Stimulated activated CD4-positive, alpha-beta T cell treated with anti-CD3 and anti-CD28 coated beads, TNF-alpha, amount 100 ng/mL, for 4 hours (primary cell): ENCODE results near the gene GALR1.
A peak's percentile ranks its signal among the peaks of the same experiment; 100 is the strongest.
"Not testable (repeated sequence)": the region's sequence is repeated elsewhere in the genome, so short reads cannot be mapped to it uniquely, and the experiment has no call there.

ENCODE experiments used
- DNase-seq, 3 experiments: peaks; one replicate each; pipeline ENCODE4 v3.0.0-alpha.2; 2020; ENCODE audit warnings: low read depth in 3 of 3

GALR1 gene, protein sequence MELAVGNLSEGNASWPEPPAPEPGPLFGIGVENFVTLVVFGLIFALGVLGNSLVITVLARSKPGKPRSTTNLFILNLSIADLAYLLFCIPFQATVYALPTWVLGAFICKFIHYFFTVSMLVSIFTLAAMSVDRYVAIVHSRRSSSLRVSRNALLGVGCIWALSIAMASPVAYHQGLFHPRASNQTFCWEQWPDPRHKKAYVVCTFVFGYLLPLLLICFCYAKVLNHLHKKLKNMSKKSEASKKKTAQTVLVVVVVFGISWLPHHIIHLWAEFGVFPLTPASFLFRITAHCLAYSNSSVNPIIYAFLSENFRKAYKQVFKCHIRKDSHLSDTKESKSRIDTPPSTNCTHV

GRCh38 chr18:77249569-77250500 is at the start of gene GALR1:
GALR1 (plus strand) TSS chr18:77249848; CDS start chr18:77250549, 701 bp downstream.
- DNase-seq, result no peak

DNA sequence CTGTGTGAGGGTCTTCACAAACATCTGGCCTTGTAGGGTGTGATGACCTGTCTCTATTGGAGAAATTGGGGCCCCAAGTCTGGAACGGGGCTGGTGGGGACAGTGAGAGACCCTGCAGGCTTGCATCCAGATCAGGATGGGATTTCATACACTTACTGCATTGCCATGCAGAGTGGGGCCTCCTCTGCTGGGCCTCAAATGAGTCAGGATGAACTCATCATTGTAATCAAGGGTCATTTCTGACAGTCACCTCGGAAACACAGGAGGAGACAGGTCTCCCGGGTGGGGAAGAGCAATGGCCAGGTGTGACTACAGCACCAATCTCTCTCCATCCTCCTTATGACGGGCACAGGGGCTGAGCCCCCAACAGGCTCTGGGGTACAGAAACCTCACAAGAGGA is 48.1 kb upstream of the GALR1 start:
- no peak for DNase-seq

GRCh38 chr18:77202329-77202728 is 47.3 kb upstream of the GALR1 start:
- no peak for DNase-seq

DNA sequence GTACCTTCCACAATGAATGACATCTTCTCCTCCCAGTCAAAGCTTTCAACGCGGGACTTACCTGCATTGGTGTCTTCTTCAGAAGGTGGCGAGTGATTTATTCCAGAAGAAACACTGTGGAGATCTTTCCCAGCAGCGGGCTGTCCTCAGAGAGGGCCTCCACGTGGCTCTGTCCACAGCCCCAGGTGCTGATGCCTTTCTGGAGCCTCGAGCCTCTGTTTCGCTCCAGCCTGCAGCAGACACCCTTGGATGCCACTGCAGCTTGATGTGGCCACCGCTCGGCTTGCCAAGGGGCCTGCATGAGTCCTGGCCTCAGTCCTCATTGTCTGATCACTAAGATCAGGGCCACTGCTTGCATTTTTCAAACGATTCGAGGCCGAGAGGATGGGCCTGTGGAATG is 46.6 kb upstream of the GALR1 start:
- no peak for DNase-seq

DNA sequence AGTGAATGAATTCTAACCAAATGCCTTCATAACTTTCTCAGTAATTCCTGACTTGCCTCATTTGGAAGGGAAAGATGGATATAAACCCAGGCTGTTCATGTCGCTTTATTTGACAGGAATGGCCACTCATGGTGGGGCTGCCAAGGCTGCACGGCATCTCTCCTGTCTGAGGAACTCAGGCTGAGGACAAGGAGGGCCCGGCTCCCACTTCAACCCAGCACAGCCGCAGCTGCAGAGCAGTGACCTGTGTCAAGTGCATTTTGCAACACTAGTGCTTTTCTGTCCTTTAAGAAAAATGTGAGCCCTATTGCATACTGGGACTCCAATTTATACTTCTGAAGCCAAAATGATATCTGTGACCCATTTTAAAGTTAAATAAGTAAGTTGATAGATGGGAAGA is 45.8 kb upstream of the GALR1 start:
- no peak for DNase-seq

DNA sequence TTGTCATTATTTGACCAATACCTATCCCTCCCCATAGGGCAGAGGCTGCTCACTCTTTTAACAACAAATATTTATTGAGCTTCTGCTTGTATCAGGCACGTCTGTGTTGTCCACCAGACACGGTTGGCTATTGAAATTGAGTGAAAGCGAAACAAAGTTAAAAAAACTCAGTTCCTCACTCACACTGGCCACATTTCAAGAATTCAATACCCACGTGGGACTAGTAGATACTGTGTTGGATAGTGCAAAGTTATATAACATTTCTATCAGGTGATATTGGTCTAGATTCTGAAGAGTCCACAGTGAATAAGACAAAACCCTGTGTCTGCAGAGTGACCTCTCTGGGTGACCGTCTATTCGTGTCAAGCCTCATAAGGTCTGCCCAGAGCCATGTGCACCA is 43.9 kb upstream of the GALR1 start:
- no peak for DNase-seq

DNA sequence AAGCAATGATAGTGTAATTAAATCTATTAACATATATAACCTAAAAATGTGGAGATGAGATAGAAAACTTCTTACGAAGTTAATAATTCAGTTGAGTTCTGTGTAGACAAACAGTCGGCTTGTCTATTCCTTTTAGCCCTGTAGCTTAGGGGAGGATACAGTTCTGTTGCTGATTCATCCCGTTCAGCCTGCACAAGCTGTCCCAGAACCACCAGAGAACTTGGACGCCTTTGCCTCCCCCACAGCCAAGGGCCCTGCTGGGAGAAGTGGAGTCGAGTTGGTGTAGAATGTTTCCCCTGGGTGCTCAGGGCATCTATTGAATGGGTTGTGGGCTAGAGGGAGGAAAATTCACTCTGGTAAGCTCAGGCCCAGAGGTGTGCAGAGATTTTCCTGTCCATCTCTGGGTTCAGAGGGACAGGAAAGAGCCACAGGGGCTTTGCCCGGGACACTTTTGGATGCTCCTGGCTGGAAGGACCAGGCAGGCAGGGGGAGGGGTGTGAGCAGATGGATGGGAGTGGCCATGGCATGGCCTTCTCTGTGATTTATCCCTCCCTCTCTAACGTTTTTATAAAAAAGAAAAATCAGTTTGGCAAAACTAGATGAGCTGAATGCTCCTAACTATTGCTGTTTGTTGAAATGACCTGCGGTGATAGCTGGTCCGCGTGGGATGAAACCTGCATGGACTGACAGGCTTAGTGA is 42.8 kb upstream of the GALR1 start:
- no peak for DNase-seq

DNA sequence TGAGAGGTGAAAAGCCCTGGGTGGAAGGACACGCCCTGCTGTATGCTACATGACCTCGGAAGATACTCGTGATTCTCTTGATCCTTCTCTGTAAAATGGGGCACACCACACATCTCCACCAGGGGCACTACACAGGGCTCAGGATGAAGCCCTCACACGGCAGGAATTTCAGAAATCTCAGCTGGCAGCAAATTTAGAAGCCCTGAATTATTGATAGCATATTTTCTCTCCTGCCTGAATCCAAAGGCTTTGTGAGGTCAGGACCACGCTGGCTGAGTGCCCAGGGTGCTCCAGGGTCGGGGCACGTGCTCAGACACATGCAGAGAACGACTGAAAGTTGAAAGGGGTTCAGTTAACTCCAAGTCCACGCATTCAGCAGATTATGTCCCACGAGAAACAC is 42.1 kb upstream of the GALR1 start:
- DNase-seq, result peak in 2 of 3 experiments; percentile 32 to 33

GRCh38 chr18:77208964-77209363 is 40.7 kb upstream of the GALR1 start:
- no peak for DNase-seq

GRCh38 chr18:77209587-77209986 is 40.1 kb upstream of the GALR1 start:
- DNase-seq, result no peak

DNA sequence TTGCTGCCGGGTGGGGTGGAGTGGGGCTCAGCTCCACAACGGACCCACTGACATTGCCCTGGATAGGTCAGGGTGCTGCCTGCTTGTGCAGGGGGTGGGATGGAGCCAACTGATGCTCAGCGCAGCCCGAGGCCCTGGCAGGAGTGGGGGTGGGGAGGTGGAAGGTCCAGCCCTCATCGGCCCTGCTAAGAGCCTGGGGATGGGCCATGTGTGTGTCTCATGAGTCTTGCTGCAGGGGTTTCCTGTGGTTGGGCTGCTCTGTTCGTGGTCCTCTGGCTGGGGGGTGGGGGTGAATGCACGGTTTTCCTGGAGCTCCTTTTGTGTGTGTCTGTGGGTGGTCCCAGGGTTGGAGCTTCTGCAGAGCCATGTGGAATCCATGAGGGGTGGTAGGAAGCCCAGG is 39.4 kb upstream of the GALR1 start:
- no peak for DNase-seq

GRCh38 chr18:77218642-77219041 is 31.0 kb upstream of the GALR1 start:
- no peak for DNase-seq

DNA sequence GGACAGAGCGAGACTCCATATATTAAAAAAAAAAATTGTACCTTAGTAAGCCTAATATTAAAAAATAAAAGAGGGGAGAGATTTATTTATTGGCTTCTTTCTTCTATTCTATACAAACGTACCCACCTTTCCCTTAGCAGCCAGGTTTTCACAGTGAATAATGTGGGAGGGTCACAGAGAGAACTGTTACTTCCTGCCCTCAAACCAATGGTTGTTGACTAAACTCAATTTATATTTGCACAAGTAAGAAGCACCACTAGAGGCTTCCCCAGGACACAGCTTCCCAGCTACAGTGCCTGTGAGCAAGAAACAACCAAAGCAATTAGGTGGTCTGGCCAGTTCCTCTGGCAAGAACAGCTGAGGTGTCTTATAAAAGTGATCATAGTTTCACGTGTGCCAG is 28.9 kb upstream of the GALR1 start:
- no peak for DNase-seq

GRCh38 chr18:77222464-77222863 is 27.2 kb upstream of the GALR1 start:
- DNase-seq, result no peak

DNA sequence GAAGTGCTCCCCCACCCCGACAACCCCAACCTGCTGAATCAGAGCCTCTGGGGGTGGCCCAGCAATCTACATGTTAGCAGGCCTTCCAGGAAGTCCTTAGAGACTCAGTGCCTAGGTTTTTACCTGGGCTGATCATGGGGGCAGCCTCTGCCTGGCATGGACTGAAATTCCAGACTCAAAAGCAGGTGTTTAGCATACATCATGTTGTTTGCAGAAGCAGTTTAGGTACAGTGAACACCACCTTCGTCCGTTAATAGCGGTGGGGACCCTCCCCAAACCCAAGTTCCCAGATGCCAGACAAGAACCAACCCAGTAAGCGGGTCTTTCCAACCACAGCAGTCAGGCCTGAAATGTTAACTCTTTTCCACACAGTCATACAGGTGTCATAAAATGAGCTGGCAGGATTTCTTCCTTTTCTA is 26.4 kb upstream of the GALR1 start:
- DNase-seq, result no peak

DNA sequence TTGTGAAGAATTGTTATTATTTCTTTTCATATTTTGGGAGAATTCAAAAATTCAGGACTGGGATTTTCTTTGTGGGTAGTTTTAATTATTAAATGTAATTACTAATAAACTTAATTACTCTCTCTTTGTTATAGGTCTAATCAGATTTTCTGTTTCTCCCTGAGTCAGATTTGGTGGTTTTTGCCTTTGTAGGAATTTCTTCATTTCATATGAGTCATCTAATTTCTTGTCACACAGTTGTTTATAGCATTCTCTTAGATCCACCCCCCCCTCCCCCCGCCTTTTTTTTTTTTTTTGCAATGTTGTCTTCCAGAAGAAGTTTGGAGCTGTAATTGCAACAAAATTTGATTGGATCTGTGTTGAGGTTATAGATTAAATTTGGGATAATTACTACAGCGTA is 26.0 kb upstream of the GALR1 start:
- no peak for DNase-seq

DNA sequence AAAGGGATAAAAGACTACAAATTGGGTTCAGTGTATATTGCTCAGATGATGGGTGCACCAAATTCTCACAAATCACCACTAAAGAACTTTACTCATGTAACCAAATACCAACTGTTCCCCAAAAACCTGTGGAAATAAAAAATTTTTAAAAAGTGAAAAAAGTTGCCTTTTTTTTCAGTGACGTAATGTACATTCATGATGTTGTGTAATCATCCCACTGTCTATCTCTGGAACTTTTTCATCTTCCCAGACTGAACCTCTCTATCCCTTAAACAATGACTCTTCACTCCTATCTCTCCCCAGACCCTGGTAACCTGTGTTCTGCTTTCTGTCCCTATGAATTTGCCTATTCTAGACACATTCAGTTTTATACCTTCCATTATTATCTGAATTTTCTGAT is 19.0 kb upstream of the GALR1 start:
- no peak for DNase-seq

GRCh38 chr18:77234504-77235365 is 14.9 kb upstream of the GALR1 start:
- DNase-seq, result no peak

DNA sequence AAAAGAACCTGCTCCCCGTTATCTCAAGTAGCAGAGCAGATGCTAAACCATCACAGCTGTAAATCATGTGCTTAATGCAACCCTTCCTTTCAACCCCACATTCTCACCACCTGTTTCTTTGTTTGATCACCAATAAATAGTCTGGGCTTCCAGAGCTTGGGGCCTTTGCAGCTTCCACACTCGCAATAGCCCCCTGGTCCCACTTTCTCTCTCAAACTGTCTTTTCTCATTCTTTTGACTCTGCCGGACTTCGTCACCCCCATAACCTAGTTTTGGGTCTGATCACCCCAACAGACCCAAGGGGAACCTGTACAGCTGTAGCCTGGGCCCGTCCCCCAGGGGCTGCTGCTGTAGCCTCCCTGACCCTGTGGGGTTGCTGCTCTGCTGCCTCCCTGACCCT is 10.4 kb upstream of the GALR1 start:
- DNase-seq, result not testable (repeated sequence)

DNA sequence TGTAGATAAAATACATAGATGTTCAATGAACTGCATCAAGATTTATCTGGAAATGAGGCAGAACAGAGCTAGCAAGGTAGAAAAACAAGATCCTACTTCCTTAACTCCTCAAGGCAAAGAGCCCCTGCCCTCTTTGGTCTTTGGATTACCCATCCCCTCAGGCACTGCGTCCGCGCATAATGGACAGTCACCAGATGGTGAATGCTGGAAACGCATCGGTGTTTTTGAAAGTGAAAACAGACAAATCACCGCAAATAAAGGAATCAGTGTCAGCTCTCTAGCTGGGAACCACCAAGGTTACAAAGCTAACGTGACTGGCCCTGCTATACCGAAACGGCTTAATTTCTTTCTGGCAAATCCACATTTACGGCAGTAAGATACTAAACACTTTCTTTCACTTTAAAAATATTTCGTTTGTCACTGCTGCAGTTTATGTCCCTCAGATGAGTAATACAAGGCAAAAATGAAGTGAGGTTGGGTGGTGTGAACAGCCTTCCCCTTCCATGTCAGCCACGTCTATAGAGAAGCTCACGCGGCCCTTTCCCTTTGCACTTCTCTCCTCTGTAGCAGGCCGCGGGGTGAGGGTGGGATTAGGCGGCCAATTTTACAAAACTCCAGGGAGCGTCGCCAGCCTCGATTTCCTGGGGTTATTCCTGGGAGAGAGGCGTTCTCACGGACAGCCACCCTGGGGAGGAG is 627 bp upstream of the GALR1 start:
- no peak for DNase-seq

DNA sequence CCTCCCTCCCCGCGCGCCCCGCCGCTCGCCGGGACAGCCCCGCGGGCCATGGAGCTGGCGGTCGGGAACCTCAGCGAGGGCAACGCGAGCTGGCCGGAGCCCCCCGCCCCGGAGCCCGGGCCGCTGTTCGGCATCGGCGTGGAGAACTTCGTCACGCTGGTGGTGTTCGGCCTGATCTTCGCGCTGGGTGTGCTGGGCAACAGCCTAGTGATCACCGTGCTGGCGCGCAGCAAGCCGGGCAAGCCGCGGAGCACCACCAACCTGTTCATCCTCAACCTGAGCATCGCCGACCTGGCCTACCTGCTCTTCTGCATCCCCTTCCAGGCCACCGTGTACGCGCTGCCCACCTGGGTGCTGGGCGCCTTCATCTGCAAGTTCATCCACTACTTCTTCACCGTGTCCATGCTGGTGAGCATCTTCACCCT is 865 bp downstream of the GALR1 start:
- no peak for DNase-seq
